HepG2 (cell line): ENCODE results near the gene PRDX5. TPM values are rescaled to one million over a fixed set of nuclear protein-coding genes. Genes with fewer than 3 reads are reported as not detected.
A peak's percentile ranks its signal among the peaks of the same experiment; 100 is the strongest.

Source experiments
- ATAC-seq: fragments of 200-7000 bp; cut with Tn5 transposase; 3 replicates; pipeline ENCODE4 v1.9.1; 2020; ENCODE audit warnings: mild to moderate bottlenecking, moderate library complexity
- BruUV-seq: library from RNA; stranded (reverse); fragments of 400-500 nt; replicated peaks from 2 replicates; lab custom pipeline; 2021; lab: Mats Ljungman, UMichigan
- CTCF ChIA-PET: fragments of 300-600 bp; formaldehyde crosslinking; extraction: SDS; loops from one replicate; lab custom pipeline; 2021; ENCODE audit warnings: low total read pairs, inconsistent platforms, low intra/inter-chr PET ratio; lab: Yijun Ruan, JAX
- POLR2A ChIA-PET: fragments of 350-600 bp; sonication (Branson Sonifier 250); formaldehyde crosslinking; loops from one replicate; lab custom pipeline; 2020; ENCODE audit warnings: antibody characterized with exemption, inconsistent platforms; lab: Yijun Ruan, JAX
- DNase-seq: peaks from one replicate; pipeline ENCODE4 v3.0.0-alpha.2; 2015; ENCODE audit warnings: low spot score
- FAIRE-seq: peaks from 3 replicates; lab custom pipeline; 2011; peaks lifted over from hg19 to GRCh38; lab: Jason Lieb, UNC
- H2AFZ ChIP-seq: one replicate; pipeline ENCODE4 v1.6.1; 2011; ENCODE audit warnings: low read length, inconsistent platforms
- H3K27ac ChIP-seq: fragments of 300-600 bp; 3 replicates; pipeline ENCODE4 v1.8.0; 2011; ENCODE audit warnings: mixed run types, mild to moderate bottlenecking, mixed read lengths, low read length, inconsistent platforms; ENCODE audit not compliant: insufficient read depth; ENCODE audit errors: extremely low read length
- H3K27me3 ChIP-seq, 2 experiments: fragments of 200-600 bp in 1 of 2; 2 replicates in 1 of 2; 3 replicates in 1 of 2; pipeline versions ENCODE4 v1.6.0 to v1.8.0; 2011; ENCODE audit warnings: low read length in 2 of 2, mild to moderate bottlenecking in 2 of 2, moderate library complexity in 2 of 2, inconsistent platforms in 1 of 2; ENCODE audit not compliant: insufficient read depth in 2 of 2, control insufficient read depth in 1 of 2
- H3K36me3 ChIP-seq, 2 experiments: fragments of 200-600 bp in 1 of 2; replicated peaks in 1 of 2; 2 replicates in 1 of 2; 3 replicates in 1 of 2; pipeline versions ENCODE4 v1.5.1 to v1.8.0; 2011; ENCODE audit warnings: low read length in 2 of 2, inconsistent platforms in 1 of 2; ENCODE audit not compliant: insufficient read depth in 2 of 2, control insufficient read depth in 1 of 2
- H3K4me1 ChIP-seq: 2 replicates; pipeline ENCODE4 v1.5.1; 2012; ENCODE audit warnings: low read length, inconsistent platforms; ENCODE audit not compliant: insufficient read depth
- H3K4me2 ChIP-seq: 2 replicates; pipeline ENCODE4 v1.6.0; 2011; ENCODE audit warnings: low read depth, low read length, inconsistent platforms
- H3K4me3 ChIP-seq, 3 experiments: fragments of 200-600 bp in 1 of 3; sonication (generic), shearing (Covaris generic) in 1 of 3; replicated peaks in 1 of 3; 2 replicates each; pipeline ENCODE4 v1.5.1; 2011 to 2016; ENCODE audit warnings: low read length in 3 of 3, inconsistent platforms in 2 of 3, low read depth in 2 of 3, mild to moderate bottlenecking in 2 of 3, control low read depth in 1 of 3, mixed read lengths in 1 of 3; ENCODE audit not compliant: insufficient read depth in 1 of 3
- H3K79me2 ChIP-seq: one replicate; pipeline ENCODE4 v1.6.1; 2011; ENCODE audit warnings: low read length, inconsistent platforms; ENCODE audit not compliant: insufficient read depth
- H3K9ac ChIP-seq: 2 replicates; pipeline ENCODE4 v1.6.0; 2011; ENCODE audit warnings: mild to moderate bottlenecking, low read depth, low read length, inconsistent platforms; ENCODE audit not compliant: insufficient read depth
- H3K9me3 ChIP-seq: 2 replicates; pipeline ENCODE4 v1.5.1; 2012; ENCODE audit warnings: mild to moderate bottlenecking, low read length
- H4K20me1 ChIP-seq: 2 replicates; pipeline ENCODE4 v1.6.0; 2011; ENCODE audit warnings: inconsistent platforms, mild to moderate bottlenecking, low read length, moderate library complexity; ENCODE audit not compliant: insufficient read depth
- CENPT ChIP-seq: sonication (generic); formaldehyde crosslinking; IDR thresholded peaks from 2 replicates; pipeline ENCODE4 v1.8.0; 2022; ENCODE audit warnings: low read depth, mild to moderate bottlenecking, moderate library complexity, missing genetic modification reagents
- DR1 ChIP-seq: sonication (generic); formaldehyde crosslinking; IDR thresholded peaks from 2 replicates; pipeline ENCODE4 v1.8.0; 2021; ENCODE audit warnings: mild to moderate bottlenecking, missing genetic modification reagents, inconsistent platforms
- ELF3 ChIP-seq: IDR thresholded peaks from 2 replicates; pipeline ENCODE4 v1.6.1; 2016; ENCODE audit warnings: missing genetic modification reagents, missing compliant biosample characterization
- FLYWCH1 ChIP-seq: sonication (generic); formaldehyde crosslinking; IDR thresholded peaks from 2 replicates; pipeline ENCODE4 v1.8.1; 2023; ENCODE audit warnings: mild to moderate bottlenecking, missing genetic modification reagents
- HNRNPL ChIP-seq: fragments of 200-400 bp; formaldehyde crosslinking; IDR thresholded peaks from 2 replicates; pipeline ENCODE4 v1.6.1; 2017; ENCODE audit warnings: mild to moderate bottlenecking, low read depth, low read length
- HNRNPLL ChIP-seq: fragments of 200-400 bp; formaldehyde crosslinking; IDR thresholded peaks from 2 replicates; pipeline ENCODE4 v1.6.1; 2017; ENCODE audit warnings: mild to moderate bottlenecking, low read depth, low read length; ENCODE audit not compliant: poor library complexity, severe bottlenecking
- MAZ ChIP-seq, 2 experiments: sonication (generic) in 1 of 2; formaldehyde crosslinking in 1 of 2; IDR thresholded peaks; 2 replicates each; pipeline versions ENCODE4 v1.5.0 to v1.6.1; 2012 to 2020; ENCODE audit warnings: low read depth in 2 of 2, mild to moderate bottlenecking in 2 of 2, borderline replicate concordance in 1 of 2, improper control_type of control experiment in 1 of 2, low read length in 1 of 2, missing genetic modification reagents in 1 of 2, moderate library complexity in 1 of 2
- NAIF1 ChIP-seq: sonication (generic); formaldehyde crosslinking; IDR thresholded peaks from 2 replicates; pipeline ENCODE4 v1.5.0; 2020; ENCODE audit warnings: mild to moderate bottlenecking, missing genetic modification reagents, borderline replicate concordance
- NFE2 ChIP-seq: sonication (generic); formaldehyde crosslinking; IDR thresholded peaks from 2 replicates; pipeline ENCODE4 v1.4.0; 2020; ENCODE audit warnings: missing genetic modification reagents
- NKX3-1 ChIP-seq: sonication (generic); formaldehyde crosslinking; IDR thresholded peaks from 2 replicates; pipeline ENCODE4 v1.5.0; 2020; ENCODE audit warnings: missing genetic modification reagents
- ZC3H4 ChIP-seq: sonication (generic); formaldehyde crosslinking; IDR thresholded peaks from 2 replicates; pipeline ENCODE4 v1.4.0; 2020; ENCODE audit warnings: missing genetic modification reagents, borderline replicate concordance
- ZNF10 ChIP-seq: sonication (generic); formaldehyde crosslinking; IDR thresholded peaks from 2 replicates; pipeline ENCODE4 v1.4.0; 2020; ENCODE audit warnings: mild to moderate bottlenecking, low read depth, missing genetic modification reagents, borderline replicate concordance
- ZNF138 ChIP-seq: sonication (generic); formaldehyde crosslinking; IDR thresholded peaks from 2 replicates; pipeline ENCODE4 v1.5.0; 2020; ENCODE audit warnings: mild to moderate bottlenecking, low read depth, missing genetic modification reagents
- ZNF496 ChIP-seq: sonication (generic); formaldehyde crosslinking; IDR thresholded peaks from 2 replicates; pipeline ENCODE4 v1.8.1; 2023; ENCODE audit warnings: mild to moderate bottlenecking, moderate library complexity, missing genetic modification reagents; ENCODE audit not compliant: insufficient replicate concordance
- ZNF749 ChIP-seq: sonication (generic); formaldehyde crosslinking; IDR thresholded peaks from 2 replicates; pipeline ENCODE4 v1.8.0; 2022; ENCODE audit warnings: mild to moderate bottlenecking, missing genetic modification reagents, moderate library complexity, borderline replicate concordance
- WGBS: methylation state at CpG from one replicate; pipeline ENCODE4 v1.1.6; 2017; ENCODE audit warnings: low lambda C conversion rate; 5-methylcytosine and 5-hydroxymethylcytosine counted together
- in situ Hi-C: cut with HindIII; loops from 2 replicates; pipeline ENCODE4 v1.10.0; 2017; ENCODE audit warnings: low pct_unique_long_range_greater_than_20kb; ENCODE audit not compliant: extremely low pct_ligation_motif_present
- intact Hi-C: fragments of 100-400 bp; cut with micrococcal nuclease; formaldehyde crosslinking; loops from one replicate; pipeline ENCODE4 v1.10.0; 2022; ENCODE audit not compliant: unreplicated experiment
- polyA plus RNA-seq, 8 experiments: library from polyadenylated mRNA; depleted of rRNA in 3 of 8; stranded (reverse) in 7 of 8; unstranded in 1 of 8; fragments of >200 nt; fragmentation: Illumina TruSeq in 4 of 8; extraction: Trizol in 4 of 8; gene quantifications; 2 replicates each; pipeline versions ENCODE4 v1.2.1 to v1.2.3, GENCODE V29; 2011 to 2016; ENCODE audit warnings: low read depth in 4 of 8, missing spikeins in 1 of 8, mixed read lengths in 1 of 8; ENCODE audit not compliant: insufficient read depth in 1 of 8
- total RNA-seq, 5 experiments: library from RNA; depleted of rRNA; stranded (reverse); fragments of >200 nt; fragmentation: Illumina TruSeq; extraction: Trizol; gene quantifications; 2 replicates each; pipeline ENCODE4 v1.2.3, GENCODE V29; 2016; ENCODE audit warnings: low read depth in 1 of 5
- TF ChIP-seq, protein P1 (sequence below): IDR thresholded peaks from 2 replicates; pipeline ENCODE4 v1.6.1; 2016; ENCODE audit warnings: low read depth, control low read depth
- TF ChIP-seq, protein P2 (sequence below): sonication (generic); formaldehyde crosslinking; IDR thresholded peaks from 2 replicates; pipeline ENCODE4 v1.5.1; 2020; ENCODE audit warnings: missing genetic modification reagents, mild to moderate bottlenecking, borderline replicate concordance

Gene PRDX5
- total and polyA plus RNA-seq, 2 of the 13 experiments (the other 11 are each of a cell fraction or from before 2014, with no cell fraction given), result 215 to 311 TPM

DNA sequence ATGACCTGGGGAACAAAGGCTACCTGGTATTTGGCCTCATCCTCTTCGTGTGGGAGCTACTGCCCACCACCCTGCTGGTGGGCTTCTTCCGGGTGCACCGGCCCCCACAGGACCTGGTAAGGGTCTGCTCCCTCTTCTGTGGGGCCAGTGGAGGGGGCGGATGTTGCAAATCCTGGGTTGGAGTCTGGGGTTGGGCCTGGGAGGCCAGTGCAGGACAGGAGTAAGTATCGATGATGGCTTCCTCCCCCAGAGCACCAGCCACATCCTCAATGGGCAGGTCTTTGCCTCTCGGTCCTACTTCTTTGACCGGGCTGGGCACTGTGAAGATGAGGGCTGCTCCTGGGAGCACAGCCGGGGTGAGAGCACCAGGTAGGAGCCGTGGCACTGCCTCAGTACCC lies 29.6 kb upstream of the PRDX5 start:
- 93% methylated on average over 3 of the region's 9 CpGs for WGBS
- H3K36me3 ChIP-seq, result no peaks in the 10 kb centered on the region
- FAIRE-seq, result no peak
- H2AFZ ChIP-seq, result no peak overlapping the region
- CTCF ChIA-PET, result no interaction called here
- no peak for ATAC-seq
- intact Hi-C loops, result no loop called here
- BruUV-seq, result no TSS peak
- H3K27me3 ChIP-seq, result peaks cover 13 to 32% of the 10 kb centered on the region in 2 experiments
- no peak overlapping the region for H3K4me2 ChIP-seq
- in situ Hi-C loops, result no loop called here
- H3K9me3 ChIP-seq, result no peaks in the 10 kb centered on the region
- POLR2A ChIA-PET, result no interaction called here
- no peak overlapping the region for H3K4me3 ChIP-seq
- H3K9ac ChIP-seq, result no peak overlapping the region
- H3K79me2 ChIP-seq, result no peaks in the 10 kb centered on the region
- peaks cover 28% of the 10 kb centered on the region; the same call in 1 of the 2 replicates for H3K4me1 ChIP-seq
- TF ChIP-seq ZNF496 (CRISPR knock-in tag) (no peak), HNRNPL (0 out of 2 replicates have a peak, but pooled peaks have one; percentile 2), NAIF1 (CRISPR knock-in tag) (0 out of 2 replicates have a peak, but pooled peaks have one; percentile 33), CENPT (no peak), ZNF10 (CRISPR knock-in tag) (no peak), FLYWCH1 (CRISPR knock-in tag) (no peak), NKX3-1 (CRISPR knock-in tag) (no peak), MAZ (IDR thresholded peaks at IDR 0.05; ENCODE audit: borderline replicate concordance, low read depth, low read length) (no peak), MAZ (CRISPR knock-in tag; IDR thresholded peaks at IDR 0.05; ENCODE audit: low read depth) (no peak), ELF3 (CRISPR knock-in tag) (no peak), DR1 (no peak), ZNF749 (no peak), HNRNPLL (peak; percentile 4), ZNF138 (CRISPR knock-in tag) (no peak), ZC3H4 (CRISPR knock-in tag) (no peak), NFE2 (CRISPR knock-in tag) (no peak)
- TF ChIP-seq, protein P1, sequence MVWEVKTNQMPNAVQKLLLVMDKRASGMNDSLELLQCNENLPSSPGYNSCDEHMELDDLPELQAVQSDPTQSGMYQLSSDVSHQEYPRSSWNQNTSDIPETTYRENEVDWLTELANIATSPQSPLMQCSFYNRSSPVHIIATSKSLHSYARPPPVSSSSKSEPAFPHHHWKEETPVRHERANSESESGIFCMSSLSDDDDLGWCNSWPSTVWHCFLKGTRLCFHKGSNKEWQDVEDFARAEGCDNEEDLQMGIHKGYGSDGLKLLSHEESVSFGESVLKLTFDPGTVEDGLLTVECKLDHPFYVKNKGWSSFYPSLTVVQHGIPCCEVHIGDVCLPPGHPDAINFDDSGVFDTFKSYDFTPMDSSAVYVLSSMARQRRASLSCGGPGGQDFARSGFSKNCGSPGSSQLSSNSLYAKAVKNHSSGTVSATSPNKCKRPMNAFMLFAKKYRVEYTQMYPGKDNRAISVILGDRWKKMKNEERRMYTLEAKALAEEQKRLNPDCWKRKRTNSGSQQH (CRISPR knock-in tag), result no peak
- TF ChIP-seq, protein P2, sequence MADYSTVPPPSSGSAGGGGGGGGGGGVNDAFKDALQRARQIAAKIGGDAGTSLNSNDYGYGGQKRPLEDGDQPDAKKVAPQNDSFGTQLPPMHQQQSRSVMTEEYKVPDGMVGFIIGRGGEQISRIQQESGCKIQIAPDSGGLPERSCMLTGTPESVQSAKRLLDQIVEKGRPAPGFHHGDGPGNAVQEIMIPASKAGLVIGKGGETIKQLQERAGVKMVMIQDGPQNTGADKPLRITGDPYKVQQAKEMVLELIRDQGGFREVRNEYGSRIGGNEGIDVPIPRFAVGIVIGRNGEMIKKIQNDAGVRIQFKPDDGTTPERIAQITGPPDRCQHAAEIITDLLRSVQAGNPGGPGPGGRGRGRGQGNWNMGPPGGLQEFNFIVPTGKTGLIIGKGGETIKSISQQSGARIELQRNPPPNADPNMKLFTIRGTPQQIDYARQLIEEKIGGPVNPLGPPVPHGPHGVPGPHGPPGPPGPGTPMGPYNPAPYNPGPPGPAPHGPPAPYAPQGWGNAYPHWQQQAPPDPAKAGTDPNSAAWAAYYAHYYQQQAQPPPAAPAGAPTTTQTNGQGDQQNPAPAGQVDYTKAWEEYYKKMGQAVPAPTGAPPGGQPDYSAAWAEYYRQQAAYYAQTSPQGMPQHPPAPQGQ (CRISPR knock-in tag), result no peak
- no peak for DNase-seq
- H3K27ac ChIP-seq, result no peak overlapping the region
- H4K20me1 ChIP-seq, result no peaks in the 10 kb centered on the region
